Measurements from ENCODE around the gene RASA3.

Gene RASA3

GRCh38 chr13:114141261-114141996 lies 9.0 kb upstream of the RASA3 start:
- no peaks in the 10 kb centered on the region for H3K9me3 ChIP-seq
- H3K4me1 ChIP-seq (ENCODE audit: control insufficient read depth in 1 of 2, insufficient read depth in 1 of 2, low read depth in 1 of 2, low read length in 1 of 2): peaks cover 8 to 13% of the 10 kb centered on the region in 2 experiments
- H3K4me3 ChIP-seq (ENCODE audit: low read depth in 1 of 2, low read length in 1 of 2): no peak overlapping the region
- H3K27me3 ChIP-seq: peaks cover 42% of the 10 kb centered on the region
- TF ChIP-seq CTCF (IDR thresholded peaks at IDR 0.05): no peak
- H3K36me3 ChIP-seq: no peaks in the 10 kb centered on the region
- no peak overlapping the region for H3K27ac ChIP-seq

- Histone ChIP-seq H3K4me3 (ENCODE audit: low read depth in 1 of 2, low read length in 1 of 2) (no peak overlapping the region), H3K27me3 (peaks cover 42% of the 10 kb centered on the region), H3K9me3 (no peaks in the 10 kb centered on the region), H3K27ac (no peak overlapping the region), H3K4me1 (ENCODE audit: control insufficient read depth in 1 of 2, insufficient read depth in 1 of 2, low read depth in 1 of 2, low read length in 1 of 2) (peaks cover 8 to 13% of the 10 kb centered on the region in 2 experiments), H3K36me3 (no peaks in the 10 kb centered on the region)
- no peak for TF ChIP-seq CTCF (IDR thresholded peaks at IDR 0.05)
Observed at GRCh38 chr13:114140906-114141250, 8.5 kb upstream of the RASA3 start.

- Histone ChIP-seq H3K27ac (no peak overlapping the region), H3K4me1 (ENCODE audit: control insufficient read depth in 1 of 2, insufficient read depth in 1 of 2, low read depth in 1 of 2, low read length in 1 of 2) (peaks cover 8 to 13% of the 10 kb centered on the region in 2 experiments), H3K9me3 (no peaks in the 10 kb centered on the region), H3K36me3 (no peaks in the 10 kb centered on the region), H3K27me3 (peaks cover 42% of the 10 kb centered on the region), H3K4me3 (ENCODE audit: low read depth in 1 of 2, low read length in 1 of 2) (no peak overlapping the region)
- no peak for TF ChIP-seq CTCF (IDR thresholded peaks at IDR 0.05)
Observed at GRCh38 chr13:114140131-114140905, 7.9 kb upstream of the RASA3 start.

- TF ChIP-seq CTCF (IDR thresholded peaks at IDR 0.05): no peak
- Histone ChIP-seq H3K4me1 (ENCODE audit: control insufficient read depth in 1 of 2, insufficient read depth in 1 of 2, low read depth in 1 of 2, low read length in 1 of 2) (peaks cover 6 to 11% of the 10 kb centered on the region in 2 experiments), H3K9me3 (no peaks in the 10 kb centered on the region), H3K36me3 (no peaks in the 10 kb centered on the region), H3K27me3 (peaks cover 37% of the 10 kb centered on the region), H3K4me3 (ENCODE audit: low read depth in 1 of 2, low read length in 1 of 2) (no peak overlapping the region), H3K27ac (no peak overlapping the region)
Observed at GRCh38 chr13:114136576-114136975, 4.2 kb upstream of the RASA3 start.

GRCh38 chr13:114135731-114136171 lies 3.3 kb upstream of the RASA3 start:
- peaks cover 14 to 19% of the 10 kb centered on the region in 2 experiments for H3K4me1 ChIP-seq (ENCODE audit: control insufficient read depth in 1 of 2, insufficient read depth in 1 of 2, low read depth in 1 of 2, low read length in 1 of 2)
- no peaks in the 10 kb centered on the region for H3K36me3 ChIP-seq
- H3K9me3 ChIP-seq: no peaks in the 10 kb centered on the region
- H3K27me3 ChIP-seq: peaks cover 37% of the 10 kb centered on the region
- H3K27ac ChIP-seq: no peak overlapping the region
- TF ChIP-seq CTCF (IDR thresholded peaks at IDR 0.05): no peak
- H3K4me3 ChIP-seq (ENCODE audit: low read depth in 1 of 2, low read length in 1 of 2): no peak overlapping the region
